ENCODE data around the gene NRP1. TPM values are rescaled to one million over a fixed set of nuclear protein-coding genes. Genes with fewer than 3 reads are reported as not detected.

The NRP1 gene
- total and polyA plus RNA-seq, 10 donors = 4.8 to 202 (median 138) TPM

GRCh38 chr10:33196710-33197491, 137.6 kb downstream of the NRP1 start:
- Histone ChIP-seq H3K27me3 (replicated peaks in 1 of 7) (no peaks in the 10 kb centered on the region), H3K36me3 (peaks cover 0 to 41% (median 6%) of the 10 kb centered on the region in 6 donors), H3K4me1 (peaks cover 11 to 62% (median 32%) of the 10 kb centered on the region in 6 donors), H3K27ac (peak overlapping the region in 7 of 8 donors; percentile 58 to 81 (median 71)), H3K4me3 (peak overlapping the region in 1 of 8 donors; percentile 24), H3K9me3 (no peaks in the 10 kb centered on the region)
- TF ChIP-seq POLR2AphosphoS5 (IDR thresholded peaks at IDR 0.05) (peak in 1 of 3 donors; percentile 56), CTCF (IDR thresholded peaks at IDR 0.05 in 8 of 11, conservative IDR thresholded peaks at IDR 0.05 in 3 of 11) (no peak)
- intact Hi-C loops (cut with DNase I; ENCODE audit: low total_unique reads) = no loop called here
- WGBS, 5 donors = 25 to 42% (median 35%) methylated on average over 16 of the region's 16 CpGs
- DNase-seq = no peak

DNA sequence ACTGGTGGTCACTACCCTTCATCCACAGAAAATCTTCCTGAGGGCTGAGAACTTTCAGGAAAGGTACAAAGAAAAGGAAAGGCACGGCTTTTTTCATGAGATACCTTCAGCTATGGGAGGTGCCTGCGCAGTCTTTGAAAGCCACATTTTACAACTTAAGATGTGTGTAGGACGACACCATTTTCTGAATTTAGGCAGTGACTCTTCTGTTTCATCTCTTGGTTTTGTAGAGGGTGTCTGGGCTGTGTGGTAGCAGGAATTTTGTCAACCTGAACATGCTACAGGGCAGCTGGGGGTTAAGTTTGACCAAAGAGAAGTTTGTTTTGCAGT, 138.1 kb downstream of the NRP1 start:
- intact Hi-C loops (cut with DNase I; ENCODE audit: low total_unique reads) = no loop called here
- Histone ChIP-seq H3K9me3 (no peaks in the 10 kb centered on the region), H3K36me3 (peaks cover 0 to 40% (median 2%) of the 10 kb centered on the region in 6 donors), H3K4me1 (peaks cover 11 to 62% (median 32%) of the 10 kb centered on the region in 6 donors), H3K27ac (peak overlapping the region; percentile 10 to 81 (median 70)), H3K27me3 (replicated peaks in 1 of 7) (no peaks in the 10 kb centered on the region), H3K4me3 (no peak overlapping the region)
- TF ChIP-seq POLR2A (IDR thresholded peaks at IDR 0.05) (no peak), POLR2AphosphoS5 (IDR thresholded peaks at IDR 0.05) (no peak)
- WGBS, 5 donors = 59 to 89% (median 83%) methylated on average over 3 of the region's 3 CpGs
- no peak for DNase-seq

- intact Hi-C loops (cut with DNase I; ENCODE audit: low total_unique reads) = no loop called here
- peaks cover 0 to 40% (median 2%) of the 10 kb centered on the region in 6 donors for H3K36me3 ChIP-seq
- H3K4me3 ChIP-seq = no peak overlapping the region
- no peaks in the 10 kb centered on the region for H3K9me3 ChIP-seq
- H3K27ac ChIP-seq = peak overlapping the region; percentile 10 to 81 (median 70)
- no peaks in the 10 kb centered on the region for H3K27me3 ChIP-seq (replicated peaks in 1 of 7)
- no peak for DNase-seq
- 75 to 82% (median 80%) methylated on average over 8 of the region's 8 CpGs for WGBS, 5 donors
- peaks cover 11 to 62% (median 32%) of the 10 kb centered on the region in 6 donors for H3K4me1 ChIP-seq
- TF ChIP-seq CTCF (IDR thresholded peaks at IDR 0.05 in 8 of 11, conservative IDR thresholded peaks at IDR 0.05 in 3 of 11) (no peak), POLR2A (IDR thresholded peaks at IDR 0.05) (no peak), POLR2AphosphoS5 (IDR thresholded peaks at IDR 0.05) (no peak)
Measured at GRCh38 chr10:33195608-33196376, 138.7 kb downstream of the NRP1 start.

- DNase-seq = no peak
- 44 to 65% (median 51%) methylated on average over 6 of the region's 6 CpGs for WGBS, 5 donors
- H3K27ac ChIP-seq = peak overlapping the region; percentile 4 to 63 (median 54)
- intact Hi-C loops (cut with DNase I; ENCODE audit: low total_unique reads) = no loop called here
- H3K4me3 ChIP-seq = no peak overlapping the region
- no peak for TF ChIP-seq POLR2A (IDR thresholded peaks at IDR 0.05)
- no peak for TF ChIP-seq CTCF (IDR thresholded peaks at IDR 0.05 in 8 of 11, conservative IDR thresholded peaks at IDR 0.05 in 3 of 11)
- no peak for TF ChIP-seq POLR2AphosphoS5 (IDR thresholded peaks at IDR 0.05)
- H3K4me1 ChIP-seq = peaks cover 11 to 59% (median 32%) of the 10 kb centered on the region in 6 donors
- H3K27me3 ChIP-seq (replicated peaks in 1 of 7) = no peaks in the 10 kb centered on the region
- H3K9me3 ChIP-seq = no peaks in the 10 kb centered on the region
- H3K36me3 ChIP-seq = peaks cover 0 to 25% (median 0%) of the 10 kb centered on the region in 6 donors
Measured at GRCh38 chr10:33193701-33194521, 140.6 kb downstream of the NRP1 start.

All from spleen (tissue), 11 donors.